T-helper 17 cell (primary cell): Measurements from ENCODE around the gene SENP5. TPM values are rescaled to one million over a fixed set of nuclear protein-coding genes. Genes with fewer than 3 reads are reported as not detected.
"Not testable (repeated sequence)": the region's sequence is repeated elsewhere in the genome, so short reads cannot be mapped to it uniquely, and the experiment has no call there.

Experiments used
- ATAC-seq: fragments of 150-1000 bp; cut with Tn5 transposase; 2 replicates; pipeline ENCODE4 v1.10.0; 2021; ENCODE audit warnings: mild to moderate bottlenecking, moderate library complexity
- DNase-seq, 3 donors: peaks; one replicate each; pipeline versions ENCODE4 v3.0.0 to v3.0.0-alpha.2; 2020 to 2021
- H3K9me3 ChIP-seq: one replicate; pipeline ENCODE4 v1.7.0; 2013; ENCODE audit warnings: low read length, mild to moderate bottlenecking; ENCODE audit not compliant: control insufficient read depth, poor library complexity, severe bottlenecking
- H3K27ac Mint-ChIP-seq: one replicate; pipeline ENCODE4 v1.8.0; 2022; ENCODE audit warnings: mild to moderate bottlenecking, moderate library complexity, mixed read lengths
- H3K27me3 Mint-ChIP-seq: one replicate; pipeline ENCODE4 v1.8.0; 2022; ENCODE audit warnings: mixed read lengths
- H3K36me3 Mint-ChIP-seq: one replicate; pipeline ENCODE4 v1.8.0; 2022; ENCODE audit warnings: low read depth, mixed read lengths
- H3K4me1 Mint-ChIP-seq: one replicate; pipeline ENCODE4 v1.8.0; 2022; ENCODE audit warnings: mild to moderate bottlenecking, mixed read lengths
- H3K4me3 Mint-ChIP-seq: one replicate; pipeline ENCODE4 v1.8.0; 2022; ENCODE audit warnings: mild to moderate bottlenecking, moderate library complexity, mixed read lengths
- total RNA-seq, 4 donors: library from RNA in 2 of 4; stranded (reverse) in 2 of 4; gene quantifications; one replicate each; pipeline ENCODE4 v1.2.3 and lab custom pipeline; 2022 to 2026

The SENP5 gene
- total RNA-seq, 2 donors from 2014 or later: 59.3 to 65.5 TPM

DNA sequence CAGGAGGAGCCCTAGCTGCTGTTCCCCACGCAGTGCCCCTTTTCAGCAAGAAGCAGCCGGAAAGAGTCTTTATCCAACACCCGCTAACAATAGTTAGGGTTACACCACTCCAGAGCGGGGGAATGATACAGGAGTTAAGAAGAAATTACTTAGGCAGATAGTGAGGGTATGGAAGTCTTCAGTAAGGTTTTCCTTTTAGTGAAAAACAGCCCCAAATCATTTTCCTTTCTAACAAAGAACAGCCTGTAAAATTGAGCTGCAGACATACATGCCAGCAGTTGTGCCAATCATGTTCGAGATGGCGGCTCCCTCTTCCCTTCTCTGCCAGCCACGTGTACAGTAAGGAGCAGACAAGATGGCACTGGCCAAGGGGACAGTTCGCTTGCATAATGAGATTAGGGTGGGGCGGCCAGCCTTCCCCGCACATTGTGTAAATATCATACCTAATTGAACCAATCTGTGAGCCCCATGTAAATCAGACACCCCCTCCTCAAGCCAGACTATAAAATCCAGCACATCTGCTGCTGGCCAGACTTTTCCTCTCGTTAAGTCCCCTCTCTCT is 18.5 kb upstream of the SENP5 start:
- DNase-seq (no peak), ATAC-seq (no peak)
- Mint-ChIP-seq H3K27me3 (peaks cover 16% of the 10 kb centered on the region), H3K4me3 (no peak overlapping the region), H3K4me1 (no peaks in the 10 kb centered on the region), H3K36me3 (no peaks in the 10 kb centered on the region), H3K27ac (no peak overlapping the region)
- no peaks in the 10 kb centered on the region for H3K9me3 ChIP-seq

- not testable (repeated sequence) for ATAC-seq, DNase-seq, H3K4me1 Mint-ChIP-seq, H3K27ac Mint-ChIP-seq, H3K9me3 ChIP-seq, H3K27me3 Mint-ChIP-seq, H3K4me3 Mint-ChIP-seq, H3K36me3 Mint-ChIP-seq
These were observed 4.7 kb upstream of the SENP5 start for GRCh38 chr3:196863000-196863399.

- Mint-ChIP-seq H3K27me3 (no peaks in the 10 kb centered on the region), H3K36me3 (no peaks in the 10 kb centered on the region), H3K4me3 (peak overlapping the region; percentile 92), H3K27ac (peak overlapping the region; percentile 91), H3K4me1 (peaks cover 10% of the 10 kb centered on the region)
- no peak for ATAC-seq
- no peaks in the 10 kb centered on the region for H3K9me3 ChIP-seq
- no peak for DNase-seq
These were observed 589 bp upstream of the SENP5 start for GRCh38 chr3:196867155-196867506.

- H3K4me3 Mint-ChIP-seq: peak overlapping the region; percentile 98
- no peaks in the 10 kb centered on the region for H3K27me3 Mint-ChIP-seq
- no peaks in the 10 kb centered on the region for H3K36me3 Mint-ChIP-seq
- ATAC-seq (no peak), DNase-seq (peak in 1 of 3 donors; percentile 7)
- H3K9me3 ChIP-seq: no peaks in the 10 kb centered on the region
- peaks cover 11% of the 10 kb centered on the region for H3K4me1 Mint-ChIP-seq
- peak overlapping the region; percentile 86 for H3K27ac Mint-ChIP-seq
These were observed 559 bp downstream of the SENP5 start for GRCh38 chr3:196868297-196868661.

- no peaks in the 10 kb centered on the region for H3K27me3 Mint-ChIP-seq
- H3K9me3 ChIP-seq: no peaks in the 10 kb centered on the region
- H3K36me3 Mint-ChIP-seq: no peaks in the 10 kb centered on the region
- peaks cover 23% of the 10 kb centered on the region for H3K4me1 Mint-ChIP-seq
- no peak overlapping the region for H3K4me3 Mint-ChIP-seq
- ATAC-seq (no peak), DNase-seq (no peak)
- no peak overlapping the region for H3K27ac Mint-ChIP-seq
These were observed 4.6 kb downstream of the SENP5 start for GRCh38 chr3:196872316-196872715.

- not testable (repeated sequence) for H3K36me3 Mint-ChIP-seq, H3K4me3 Mint-ChIP-seq, DNase-seq, H3K9me3 ChIP-seq, ATAC-seq, H3K27me3 Mint-ChIP-seq, H3K27ac Mint-ChIP-seq
- H3K4me1 Mint-ChIP-seq: peaks cover 36% of the 10 kb centered on the region
These were observed 6.9 kb downstream of the SENP5 start for GRCh38 chr3:196874511-196875094.

DNA sequence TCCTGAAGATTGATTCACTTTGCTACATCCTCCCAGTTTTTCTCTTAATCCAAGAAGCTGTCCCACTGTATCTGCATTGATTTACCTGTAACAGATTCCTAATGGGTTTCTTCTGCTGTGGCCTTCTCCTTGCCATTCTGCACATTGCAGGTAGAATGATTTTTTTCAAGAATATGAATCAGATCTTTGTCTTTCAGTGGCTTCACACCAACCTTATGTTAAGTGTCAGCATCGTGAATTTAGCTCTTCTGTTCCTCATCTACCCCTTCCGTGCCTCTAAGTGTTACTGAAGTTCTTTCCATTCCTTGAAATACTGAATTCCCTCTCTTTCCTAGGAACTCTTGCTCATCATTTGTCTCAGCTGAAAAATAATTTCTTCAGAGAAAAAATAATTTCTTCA is 7.5 kb downstream of the SENP5 start:
- Mint-ChIP-seq H3K4me1 (peaks cover 33% of the 10 kb centered on the region), H3K4me3 (no peak overlapping the region), H3K36me3 (no peaks in the 10 kb centered on the region), H3K27me3 (no peaks in the 10 kb centered on the region), H3K27ac (no peak overlapping the region)
- ATAC-seq: no peak
- DNase-seq: no peak
- no peaks in the 10 kb centered on the region for H3K9me3 ChIP-seq

GRCh38 chr3:196883361-196883760 is 15.6 kb downstream of the SENP5 start:
- Mint-ChIP-seq H3K4me1 (peaks cover 18% of the 10 kb centered on the region), H3K27me3 (no peaks in the 10 kb centered on the region), H3K4me3 (no peak overlapping the region), H3K36me3 (no peaks in the 10 kb centered on the region), H3K27ac (peak overlapping the region; percentile 45)
- H3K9me3 ChIP-seq: no peaks in the 10 kb centered on the region
- no peak for DNase-seq
- ATAC-seq: no peak

DNA sequence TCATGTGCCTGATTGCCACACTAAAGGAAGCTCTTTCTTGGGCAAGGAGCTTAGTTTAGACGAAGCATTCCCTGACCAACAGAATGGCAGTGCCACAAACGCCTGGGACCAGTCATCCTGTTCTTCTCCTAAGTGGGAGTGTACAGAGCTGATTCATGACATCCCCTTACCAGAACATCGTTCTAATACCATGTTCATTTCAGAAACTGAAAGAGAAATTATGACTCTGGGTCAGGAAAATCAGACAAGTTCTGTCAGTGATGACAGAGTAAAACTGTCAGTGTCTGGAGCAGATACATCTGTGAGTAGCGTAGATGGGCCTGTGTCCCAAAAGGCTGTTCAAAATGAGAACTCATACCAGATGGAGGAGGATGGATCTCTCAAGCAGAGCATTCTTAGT is 18.4 kb downstream of the SENP5 start:
- Mint-ChIP-seq H3K36me3 (peaks cover 1% of the 10 kb centered on the region), H3K4me1 (peaks cover 12% of the 10 kb centered on the region), H3K4me3 (no peak overlapping the region), H3K27ac (no peak overlapping the region), H3K27me3 (no peaks in the 10 kb centered on the region)
- no peak for DNase-seq
- no peak for ATAC-seq
- H3K9me3 ChIP-seq: no peaks in the 10 kb centered on the region

DNA sequence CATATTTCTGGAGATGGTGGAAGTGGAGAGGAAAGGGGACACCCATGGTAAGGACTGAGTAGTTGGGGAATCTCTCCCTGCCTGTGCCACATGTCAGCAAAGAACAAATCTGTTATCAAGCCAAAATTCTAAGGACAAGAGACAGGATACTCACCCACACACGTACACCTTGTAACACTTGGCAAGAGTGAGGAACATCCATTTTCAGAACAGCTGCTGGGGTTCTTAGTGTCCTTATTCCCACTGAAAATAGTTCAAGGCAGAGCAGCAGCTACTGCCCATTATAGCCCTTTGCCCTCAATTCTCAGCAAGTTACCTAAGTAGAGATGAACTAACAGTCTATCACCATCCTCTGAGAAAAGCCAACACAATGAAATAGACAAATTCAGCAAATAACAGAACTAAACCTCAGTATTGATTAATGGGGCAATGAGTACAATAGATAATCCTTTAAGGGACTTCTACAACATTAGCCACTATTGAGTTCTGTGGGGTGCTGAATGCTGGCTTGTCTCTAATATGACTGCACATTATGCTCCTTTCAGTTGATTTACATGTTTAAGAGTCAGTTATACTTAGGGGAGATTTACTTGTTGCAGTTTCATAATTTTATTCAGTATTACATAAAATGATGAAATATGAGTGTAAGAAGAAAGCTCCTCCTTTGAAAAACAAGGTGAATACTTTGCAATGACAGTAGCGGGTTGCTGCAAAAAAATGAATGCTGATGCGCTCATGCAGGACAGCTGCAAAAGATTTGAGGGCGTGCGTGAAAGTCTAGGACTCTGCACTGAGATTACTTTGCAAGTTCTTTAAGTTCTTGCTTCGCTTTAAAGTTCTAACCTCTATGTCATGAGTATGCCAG is 22.4 kb downstream of the SENP5 start:
- Mint-ChIP-seq H3K36me3 (peaks cover 2% of the 10 kb centered on the region), H3K4me1 (peaks cover 6% of the 10 kb centered on the region), H3K4me3 (no peak overlapping the region), H3K27me3 (no peaks in the 10 kb centered on the region), H3K27ac (no peak overlapping the region)
- no peaks in the 10 kb centered on the region for H3K9me3 ChIP-seq
- no peak for DNase-seq
- no peak for ATAC-seq

GRCh38 chr3:196894557-196895295 is 27.0 kb downstream of the SENP5 start:
- ATAC-seq (no peak), DNase-seq (no peak)
- Mint-ChIP-seq H3K4me3 (no peak overlapping the region), H3K27me3 (no peaks in the 10 kb centered on the region), H3K4me1 (peaks cover 9% of the 10 kb centered on the region), H3K36me3 (peaks cover 2% of the 10 kb centered on the region), H3K27ac (peak overlapping the region; percentile 29)
- H3K9me3 ChIP-seq: no peaks in the 10 kb centered on the region

GRCh38 chr3:196896229-196896628 is 28.5 kb downstream of the SENP5 start:
- Mint-ChIP-seq H3K4me1 (peaks cover 6% of the 10 kb centered on the region), H3K27me3 (no peaks in the 10 kb centered on the region), H3K27ac (no peak overlapping the region), H3K36me3 (peaks cover 2% of the 10 kb centered on the region), H3K4me3 (no peak overlapping the region)
- no peaks in the 10 kb centered on the region for H3K9me3 ChIP-seq
- DNase-seq: no peak
- no peak for ATAC-seq

- ATAC-seq: no peak
- Mint-ChIP-seq H3K36me3 (peaks cover 12% of the 10 kb centered on the region), H3K4me1 (peaks cover 11% of the 10 kb centered on the region), H3K27ac (no peak overlapping the region), H3K27me3 (no peaks in the 10 kb centered on the region), H3K4me3 (no peak overlapping the region)
- no peak for DNase-seq
- no peaks in the 10 kb centered on the region for H3K9me3 ChIP-seq
These were observed 34.0 kb downstream of the SENP5 start for GRCh38 chr3:196901768-196902167.
